Right lobe of liver (tissue), 6 donors: Measurements from ENCODE around the gene UTF1. TPM values are rescaled to one million over a fixed set of nuclear protein-coding genes. Genes with fewer than 3 reads are reported as not detected.

ENCODE experiments used
- ATAC-seq, 4 donors: fragments of 200-7000 bp; cut with Tn5 transposase; one replicate each; pipeline ENCODE4 v1.9.1; 2020; ENCODE audit warnings: mild to moderate bottlenecking in 4 of 4, moderate library complexity in 4 of 4
- DNase-seq, 3 donors: peaks; one replicate each; pipeline ENCODE4 v3.0.0-alpha.2; 2020
- H3K27ac ChIP-seq, 3 donors: fragments of 200-600 bp; one replicate each; pipeline ENCODE4 v1.8.0; 2022
- H3K27me3 ChIP-seq, 2 donors: fragments of 200-600 bp; one replicate each; pipeline ENCODE4 v1.8.0; 2022
- H3K36me3 ChIP-seq, 4 donors: fragments of 200-600 bp; sonication (generic) in 1 of 4; one replicate each; pipeline versions ENCODE4 v1.5.1 to v1.8.0; 2017 to 2022; ENCODE audit warnings: control low read depth in 1 of 4
- H3K4me1 ChIP-seq, 4 donors: fragments of 200-600 bp; sonication (generic) in 1 of 4; one replicate each; pipeline versions ENCODE4 v1.5.1 to v1.8.0; 2017 to 2022; ENCODE audit warnings: control low read depth in 1 of 4
- H3K4me3 ChIP-seq, 3 donors: fragments of 200-600 bp; one replicate each; pipeline ENCODE4 v1.8.0; 2022
- H3K9me3 ChIP-seq, 4 donors: fragments of 200-600 bp; sonication (generic) in 1 of 4; one replicate each; pipeline versions ENCODE4 v1.5.1 to v1.8.0; 2017 to 2022; ENCODE audit warnings: control low read depth in 1 of 4
- CTCF ChIP-seq, 4 donors: fragments of 200-600 bp in 3 of 4; fragments of 450-650 bp in 1 of 4; IDR thresholded peaks; one replicate each; pipeline versions ENCODE4 v1.5.1 to v1.8.0; 2016 to 2022; ENCODE audit warnings: antibody characterized with exemption in 4 of 4, mild to moderate bottlenecking in 2 of 4
- POLR2A ChIP-seq: fragments of 450-650 bp; IDR thresholded peaks from one replicate; pipeline ENCODE4 v1.6.1; 2017; ENCODE audit warnings: antibody characterized with exemption, mild to moderate bottlenecking
- WGBS: methylation state at CpG from one replicate; pipeline ENCODE4 v1.1.6; 2018; ENCODE audit warnings: low coverage, low lambda C conversion rate; ENCODE audit not compliant: insufficient coverage; ENCODE audit errors: missing lambda C conversion rate; 5-methylcytosine and 5-hydroxymethylcytosine counted together
- intact Hi-C, 2 donors: fragments of 100-400 bp; cut with DNase I; formaldehyde crosslinking; loops; one replicate each; pipeline versions ENCODE4 v1.11.2 to v1.14.1; 2022
- total RNA-seq, 6 experiments: library from RNA; depleted of rRNA in 2 of 6; stranded (reverse); fragments of >200 nt in 2 of 6; fragmentation: NEBNext Ultra II Directional in 3 of 6; extraction: Animal tissue kit (Norgen Biotek cat#: 25700) in 3 of 6; gene quantifications; one replicate each; pipeline versions ENCODE4 v1.1.0 to v1.2.4, GENCODE V29; 2016 to 2023
- donor health status: DM: no; HTN: yes; CAD: no.
- donor health status: DM: no; HTN: no; CAD: no.
- donor health status: DM: no; HTN: no; CAD: no.
- donor health status: DM: no; HTN: yes; CAD: no.
- donor health status: DM: no; HTN: yes; CAD: no.

UTF1 gene
- total RNA-seq, 6 experiments from 2014 or later = not detected

- TF ChIP-seq POLR2A (no peak), CTCF (IDR thresholded peaks at IDR 0.05) (no peak)
- H3K9me3 ChIP-seq = no peaks in the 10 kb centered on the region
- H3K27ac ChIP-seq = no peak overlapping the region
- WGBS = 93% methylated on average over 9 of the region's 26 CpGs
- no peaks in the 10 kb centered on the region for H3K27me3 ChIP-seq
- no peak for DNase-seq
- intact Hi-C loops = no loop called here
- no peaks in the 10 kb centered on the region for H3K4me1 ChIP-seq
- no peak for ATAC-seq
- no peak overlapping the region for H3K4me3 ChIP-seq
- no peaks in the 10 kb centered on the region for H3K36me3 ChIP-seq
These were observed 31.8 kb upstream of the UTF1 start for GRCh38 chr10:133198206-133198605.

GRCh38 chr10:133198621-133199487 is 31.2 kb upstream of the UTF1 start:
- H3K4me1 ChIP-seq = no peaks in the 10 kb centered on the region
- no peak for TF ChIP-seq POLR2A
- TF ChIP-seq CTCF (IDR thresholded peaks at IDR 0.05) = no peak
- H3K27me3 ChIP-seq = no peaks in the 10 kb centered on the region
- no peaks in the 10 kb centered on the region for H3K36me3 ChIP-seq
- no peaks in the 10 kb centered on the region for H3K9me3 ChIP-seq
- WGBS = 47% methylated on average over 6 of the region's 54 CpGs
- DNase-seq (no peak), ATAC-seq (no peak)
- no peak overlapping the region for H3K27ac ChIP-seq
- H3K4me3 ChIP-seq = no peak overlapping the region
- intact Hi-C loops = no loop called here

GRCh38 chr10:133199488-133199885 is 30.5 kb upstream of the UTF1 start:
- TF ChIP-seq CTCF (IDR thresholded peaks at IDR 0.05) (no peak), POLR2A (no peak)
- WGBS = 67% methylated on average over 5 of the region's 13 CpGs
- DNase-seq = no peak
- ATAC-seq = no peak
- Histone ChIP-seq H3K4me3 (no peak overlapping the region), H3K36me3 (no peaks in the 10 kb centered on the region), H3K9me3 (no peaks in the 10 kb centered on the region), H3K27ac (no peak overlapping the region), H3K4me1 (no peaks in the 10 kb centered on the region), H3K27me3 (no peaks in the 10 kb centered on the region)
- intact Hi-C loops = no loop called here

- intact Hi-C loops = no loop called here
- no peaks in the 10 kb centered on the region for H3K4me1 ChIP-seq
These were observed 29.9 kb upstream of the UTF1 start for GRCh38 chr10:133199992-133200611.

More at GRCh38 chr10:133199992-133200611, 29.9 kb upstream of the UTF1 start:
- no peak overlapping the region for H3K4me3 ChIP-seq
- no CpG with 5 or more reads among the region's 38 CpGs for WGBS
- H3K9me3 ChIP-seq = no peaks in the 10 kb centered on the region
- no peak for TF ChIP-seq CTCF (IDR thresholded peaks at IDR 0.05)
- TF ChIP-seq POLR2A = no peak
- no peaks in the 10 kb centered on the region for H3K27me3 ChIP-seq
- H3K27ac ChIP-seq = no peak overlapping the region
- ATAC-seq (no peak), DNase-seq (no peak)
- no peaks in the 10 kb centered on the region for H3K36me3 ChIP-seq
